ENCODE results near the gene ARRB1.
A peak's percentile ranks its signal among the peaks of the same experiment; 100 is the strongest.
"Not testable (repeated sequence)": the region's sequence is repeated elsewhere in the genome, so short reads cannot be mapped to it uniquely, and the experiment has no call there.

The ARRB1 gene

GRCh38 chr11:75311858-75312288, 39.6 kb downstream of the ARRB1 start:
- H3K36me3 ChIP-seq (ENCODE audit: control insufficient read depth, insufficient read depth, low read length) = peaks cover 5% of the 10 kb centered on the region
- peaks cover 46% of the 10 kb centered on the region for H3K4me1 ChIP-seq (ENCODE audit: control insufficient read depth, insufficient read depth, low read length)
- no peaks in the 10 kb centered on the region for H3K27me3 ChIP-seq (ENCODE audit: control insufficient read depth, insufficient read depth, low read length)
- H3K4me3 ChIP-seq (ENCODE audit: low read length) = no peak overlapping the region
- H3K9me3 ChIP-seq (ENCODE audit: control insufficient read depth, low read length) = no peaks in the 10 kb centered on the region
- no peak overlapping the region for H3K9ac ChIP-seq (ENCODE audit: low read length)

DNA sequence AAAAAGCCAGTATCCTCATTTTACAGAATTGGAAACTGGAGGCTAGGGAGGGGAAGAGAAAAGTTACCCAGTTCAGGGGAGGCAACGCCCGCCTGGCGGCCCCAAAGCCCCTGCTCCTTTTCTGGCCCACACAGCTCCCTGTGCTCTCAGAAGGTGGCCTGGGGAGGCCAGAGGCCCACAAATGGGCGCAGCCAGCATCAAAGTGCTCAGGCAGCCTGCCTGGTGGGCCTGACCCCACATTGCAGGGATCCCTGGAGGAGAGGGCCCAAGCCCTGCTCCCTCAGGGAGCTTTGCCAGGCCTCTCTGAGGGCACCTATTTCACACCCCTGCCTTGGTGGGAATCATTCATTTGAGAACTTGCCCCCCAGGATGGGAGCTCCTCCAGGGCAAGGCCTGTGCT, 42.5 kb downstream of the ARRB1 start:
- Histone ChIP-seq H3K4me3 (ENCODE audit: low read length) (no peak overlapping the region), H3K9me3 (ENCODE audit: control insufficient read depth, low read length) (no peaks in the 10 kb centered on the region), H3K9ac (ENCODE audit: low read length) (no peak overlapping the region), H3K27me3 (ENCODE audit: control insufficient read depth, insufficient read depth, low read length) (no peaks in the 10 kb centered on the region), H3K4me1 (ENCODE audit: control insufficient read depth, insufficient read depth, low read length) (peaks cover 49% of the 10 kb centered on the region), H3K36me3 (ENCODE audit: control insufficient read depth, insufficient read depth, low read length) (peaks cover 5% of the 10 kb centered on the region)

DNA sequence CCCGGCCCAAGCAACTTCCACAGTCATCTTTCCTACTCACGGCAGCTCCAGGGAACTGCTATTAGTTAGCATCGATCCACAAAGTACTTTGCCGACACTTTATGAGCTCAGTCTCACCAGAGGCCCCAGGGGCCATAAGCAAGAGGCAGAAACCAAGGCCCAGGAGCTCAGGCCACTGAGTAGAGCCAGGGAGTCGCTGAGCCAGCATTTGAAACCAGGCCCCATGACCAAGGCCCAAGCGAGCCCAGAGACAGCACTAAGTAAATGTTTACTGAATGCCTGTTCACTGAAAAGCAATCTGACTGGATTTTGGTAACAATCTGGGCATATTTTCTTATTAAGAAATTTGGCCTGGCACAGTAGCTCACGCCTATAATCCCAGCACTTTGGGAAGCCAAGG, 43.3 kb downstream of the ARRB1 start:
- Histone ChIP-seq H3K4me1 (ENCODE audit: control insufficient read depth, insufficient read depth, low read length) (peaks cover 41% of the 10 kb centered on the region), H3K4me3 (ENCODE audit: low read length) (no peak overlapping the region), H3K9ac (ENCODE audit: low read length) (no peak overlapping the region), H3K36me3 (ENCODE audit: control insufficient read depth, insufficient read depth, low read length) (peaks cover 5% of the 10 kb centered on the region), H3K9me3 (ENCODE audit: control insufficient read depth, low read length) (no peaks in the 10 kb centered on the region), H3K27me3 (ENCODE audit: control insufficient read depth, insufficient read depth, low read length) (no peaks in the 10 kb centered on the region)

GRCh38 chr11:75307058-75307457, 44.4 kb downstream of the ARRB1 start:
- no peaks in the 10 kb centered on the region for H3K27me3 ChIP-seq (ENCODE audit: control insufficient read depth, insufficient read depth, low read length)
- peaks cover 37% of the 10 kb centered on the region for H3K4me1 ChIP-seq (ENCODE audit: control insufficient read depth, insufficient read depth, low read length)
- no peak overlapping the region for H3K9ac ChIP-seq (ENCODE audit: low read length)
- peaks cover 5% of the 10 kb centered on the region for H3K36me3 ChIP-seq (ENCODE audit: control insufficient read depth, insufficient read depth, low read length)
- H3K9me3 ChIP-seq (ENCODE audit: control insufficient read depth, low read length) = no peaks in the 10 kb centered on the region
- no peak overlapping the region for H3K4me3 ChIP-seq (ENCODE audit: low read length)

DNA sequence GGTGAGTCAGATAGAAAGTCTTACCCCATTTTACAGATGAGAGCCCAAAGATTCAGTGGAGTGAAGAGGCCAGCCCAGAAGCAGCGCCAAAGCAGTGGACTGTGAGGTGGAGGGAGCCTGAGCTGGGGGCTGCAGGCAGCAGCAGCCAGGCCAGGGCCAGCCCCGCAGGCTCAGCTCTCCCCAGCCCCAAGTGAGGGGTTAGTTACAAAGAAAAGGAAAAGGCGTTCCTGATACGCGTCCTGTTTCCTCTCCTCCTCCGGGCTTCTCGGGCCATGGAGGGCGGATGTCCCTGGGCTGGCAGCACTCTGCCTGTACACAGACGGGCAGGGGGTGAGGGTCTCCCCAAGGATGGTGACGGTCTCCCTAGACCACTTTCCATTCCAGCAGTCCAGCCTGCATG, 44.9 kb downstream of the ARRB1 start:
- Histone ChIP-seq H3K36me3 (ENCODE audit: control insufficient read depth, insufficient read depth, low read length) (peaks cover 5% of the 10 kb centered on the region), H3K4me3 (ENCODE audit: low read length) (no peak overlapping the region), H3K9me3 (ENCODE audit: control insufficient read depth, low read length) (no peaks in the 10 kb centered on the region), H3K27me3 (ENCODE audit: control insufficient read depth, insufficient read depth, low read length) (no peaks in the 10 kb centered on the region), H3K4me1 (ENCODE audit: control insufficient read depth, insufficient read depth, low read length) (peaks cover 37% of the 10 kb centered on the region), H3K9ac (ENCODE audit: low read length) (no peak overlapping the region)

GRCh38 chr11:75305993-75306392, 45.5 kb downstream of the ARRB1 start:
- H3K9ac ChIP-seq (ENCODE audit: low read length) = no peak overlapping the region
- H3K27me3 ChIP-seq (ENCODE audit: control insufficient read depth, insufficient read depth, low read length) = no peaks in the 10 kb centered on the region
- H3K4me1 ChIP-seq (ENCODE audit: control insufficient read depth, insufficient read depth, low read length) = peaks cover 38% of the 10 kb centered on the region
- H3K36me3 ChIP-seq (ENCODE audit: control insufficient read depth, insufficient read depth, low read length) = peaks cover 5% of the 10 kb centered on the region
- H3K4me3 ChIP-seq (ENCODE audit: low read length) = no peak overlapping the region
- no peaks in the 10 kb centered on the region for H3K9me3 ChIP-seq (ENCODE audit: control insufficient read depth, low read length)

DNA sequence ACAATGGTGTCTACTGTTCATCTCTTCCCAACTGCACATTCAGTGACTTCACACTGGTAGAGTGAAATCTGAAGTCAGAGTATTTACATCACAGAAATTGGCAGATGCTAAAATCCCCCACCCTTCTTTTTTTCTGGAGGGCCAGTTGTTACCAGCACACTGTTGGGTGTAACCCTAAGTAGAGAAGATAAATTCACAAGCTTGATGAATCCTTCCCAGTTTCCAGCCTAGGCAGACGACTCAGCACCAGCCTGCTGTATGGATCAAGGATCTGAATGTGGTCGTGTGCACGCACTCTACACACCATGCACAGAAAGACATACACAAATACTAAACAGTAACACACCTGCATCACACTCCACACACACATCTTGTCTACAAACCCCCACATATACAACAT, 46.0 kb downstream of the ARRB1 start:
- H3K4me1 ChIP-seq (ENCODE audit: control insufficient read depth, insufficient read depth, low read length) = peaks cover 40% of the 10 kb centered on the region
- no peaks in the 10 kb centered on the region for H3K27me3 ChIP-seq (ENCODE audit: control insufficient read depth, insufficient read depth, low read length)
- no peak overlapping the region for H3K4me3 ChIP-seq (ENCODE audit: low read length)
- no peak overlapping the region for H3K9ac ChIP-seq (ENCODE audit: low read length)
- no peaks in the 10 kb centered on the region for H3K9me3 ChIP-seq (ENCODE audit: control insufficient read depth, low read length)
- peaks cover under 1% of the 10 kb centered on the region for H3K36me3 ChIP-seq (ENCODE audit: control insufficient read depth, insufficient read depth, low read length)

DNA sequence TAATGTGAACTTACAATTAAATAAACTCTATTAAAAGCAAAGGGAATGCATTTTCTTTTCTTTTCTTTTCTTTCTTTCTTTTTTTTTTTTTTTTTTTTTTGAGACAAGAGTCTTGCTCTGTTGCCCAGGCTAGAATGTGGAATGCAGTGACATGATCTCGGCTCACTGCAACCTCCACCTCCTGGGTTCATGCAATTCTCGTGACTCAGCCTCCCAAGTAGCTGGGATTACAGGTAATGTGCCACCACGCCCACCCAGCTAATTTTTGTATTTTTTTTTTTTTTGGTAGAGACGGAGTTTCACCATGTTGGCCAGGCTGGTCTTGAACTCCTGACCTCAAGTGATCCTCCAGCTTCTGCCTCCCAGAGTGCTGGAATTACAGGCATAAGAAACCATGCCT, 46.5 kb downstream of the ARRB1 start:
- H3K9ac ChIP-seq (ENCODE audit: low read length); H3K36me3 ChIP-seq (ENCODE audit: control insufficient read depth, insufficient read depth, low read length); H3K9me3 ChIP-seq (ENCODE audit: control insufficient read depth, low read length); H3K4me3 ChIP-seq (ENCODE audit: low read length); H3K27me3 ChIP-seq (ENCODE audit: control insufficient read depth, insufficient read depth, low read length): not testable (repeated sequence)
- H3K4me1 ChIP-seq (ENCODE audit: control insufficient read depth, insufficient read depth, low read length) = peaks cover 40% of the 10 kb centered on the region

GRCh38 chr11:75303544-75304224, 47.8 kb downstream of the ARRB1 start:
- no peaks in the 10 kb centered on the region for H3K36me3 ChIP-seq (ENCODE audit: control insufficient read depth, insufficient read depth, low read length)
- H3K4me1 ChIP-seq (ENCODE audit: control insufficient read depth, insufficient read depth, low read length) = peaks cover 40% of the 10 kb centered on the region
- no peak overlapping the region for H3K9ac ChIP-seq (ENCODE audit: low read length)
- no peaks in the 10 kb centered on the region for H3K27me3 ChIP-seq (ENCODE audit: control insufficient read depth, insufficient read depth, low read length)
- H3K4me3 ChIP-seq (ENCODE audit: low read length) = no peak overlapping the region
- H3K9me3 ChIP-seq (ENCODE audit: control insufficient read depth, low read length) = no peaks in the 10 kb centered on the region

- no peaks in the 10 kb centered on the region for H3K27me3 ChIP-seq (ENCODE audit: control insufficient read depth, insufficient read depth, low read length)
- H3K36me3 ChIP-seq (ENCODE audit: control insufficient read depth, insufficient read depth, low read length) = no peaks in the 10 kb centered on the region
- no peak overlapping the region for H3K9ac ChIP-seq (ENCODE audit: low read length)
- H3K4me3 ChIP-seq (ENCODE audit: low read length) = no peak overlapping the region
- no peaks in the 10 kb centered on the region for H3K9me3 ChIP-seq (ENCODE audit: control insufficient read depth, low read length)
- H3K4me1 ChIP-seq (ENCODE audit: control insufficient read depth, insufficient read depth, low read length) = peaks cover 31% of the 10 kb centered on the region
These were observed 49.1 kb downstream of the ARRB1 start for GRCh38 chr11:75302371-75302770.

DNA sequence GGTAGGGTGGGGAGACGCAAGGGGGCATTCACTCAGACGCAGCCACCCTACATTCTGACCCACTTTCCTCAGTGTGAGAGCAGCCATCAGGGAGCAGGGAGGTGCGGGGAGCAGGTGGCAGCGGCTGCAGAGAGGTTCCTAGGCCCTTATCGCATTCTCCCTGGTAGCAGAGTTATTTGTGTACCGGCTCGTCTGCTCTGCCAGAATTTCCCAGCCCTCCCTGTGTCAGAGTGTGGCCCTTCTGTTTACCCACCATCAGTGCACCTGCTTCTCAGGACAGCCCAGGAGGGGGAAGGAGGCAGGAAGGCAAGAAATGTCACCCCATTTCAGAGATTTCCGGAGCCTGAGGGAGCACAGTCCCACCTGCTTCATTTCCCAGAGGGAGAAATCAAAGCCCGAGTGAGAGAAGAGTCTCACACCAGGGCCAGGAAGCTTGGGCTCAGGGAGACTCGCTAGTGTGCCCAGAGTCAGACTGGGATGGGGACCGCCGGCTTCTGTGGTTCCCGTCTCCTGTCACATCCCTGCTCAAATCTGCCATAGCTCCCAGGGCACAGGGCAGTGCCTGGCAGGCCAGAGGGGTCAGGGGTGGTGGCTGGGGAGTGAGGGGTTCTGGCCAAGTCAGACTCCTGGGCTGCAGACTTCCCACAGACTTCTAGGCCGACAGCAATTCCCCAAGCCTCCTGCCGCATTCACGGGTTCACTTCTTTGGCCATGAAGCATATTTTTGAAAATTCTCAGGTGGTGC, 49.7 kb downstream of the ARRB1 start:
- H3K27me3 ChIP-seq (ENCODE audit: control insufficient read depth, insufficient read depth, low read length) = no peaks in the 10 kb centered on the region
- no peaks in the 10 kb centered on the region for H3K9me3 ChIP-seq (ENCODE audit: control insufficient read depth, low read length)
- H3K9ac ChIP-seq (ENCODE audit: low read length) = peak overlapping the region; percentile 7
- no peaks in the 10 kb centered on the region for H3K36me3 ChIP-seq (ENCODE audit: control insufficient read depth, insufficient read depth, low read length)
- H3K4me3 ChIP-seq (ENCODE audit: low read length) = no peak overlapping the region
- H3K4me1 ChIP-seq (ENCODE audit: control insufficient read depth, insufficient read depth, low read length) = peaks cover 26% of the 10 kb centered on the region

- peak overlapping the region; percentile 7 for H3K9ac ChIP-seq (ENCODE audit: low read length)
These were observed 50.3 kb downstream of the ARRB1 start for GRCh38 chr11:75301131-75301530.

More at GRCh38 chr11:75301131-75301530, 50.3 kb downstream of the ARRB1 start:
- H3K9me3 ChIP-seq (ENCODE audit: control insufficient read depth, low read length) = no peaks in the 10 kb centered on the region
- H3K27me3 ChIP-seq (ENCODE audit: control insufficient read depth, insufficient read depth, low read length) = no peaks in the 10 kb centered on the region
- no peak overlapping the region for H3K4me3 ChIP-seq (ENCODE audit: low read length)
- H3K36me3 ChIP-seq (ENCODE audit: control insufficient read depth, insufficient read depth, low read length) = no peaks in the 10 kb centered on the region
- peaks cover 26% of the 10 kb centered on the region for H3K4me1 ChIP-seq (ENCODE audit: control insufficient read depth, insufficient read depth, low read length)
